ENCODE results near the gene CTDP1. TPM values are rescaled to one million over a fixed set of nuclear protein-coding genes. Genes with fewer than 3 reads are reported as not detected.

The CTDP1 gene
- total RNA-seq, 4 donors from 2014 or later = 20.7 to 36.2 (median 25.8) TPM

DNA sequence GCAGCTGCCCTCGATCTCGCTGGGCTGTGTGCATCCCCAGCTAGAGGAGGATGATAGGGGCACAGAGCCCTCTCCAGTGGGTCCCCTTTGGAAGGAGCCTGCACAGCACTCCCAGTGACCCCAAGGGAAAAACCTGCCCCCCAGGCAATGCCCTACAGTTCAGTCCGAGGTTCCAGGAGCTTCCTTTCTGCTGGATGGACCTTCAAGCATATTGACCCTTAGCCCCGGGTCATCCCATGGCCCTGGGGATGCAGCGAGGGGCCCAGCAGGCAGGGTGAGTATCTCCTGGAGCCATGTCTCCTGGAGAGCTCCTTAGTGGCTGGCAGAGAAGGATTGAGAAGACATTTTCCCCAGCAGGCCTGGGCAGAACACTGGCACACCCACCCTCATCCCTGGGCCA, 45.4 kb upstream of the CTDP1 start:
- H3K36me3 ChIP-seq = no peaks in the 10 kb centered on the region
- no peaks in the 10 kb centered on the region for H3K9me3 ChIP-seq
- H3K4me1 ChIP-seq = no peaks in the 10 kb centered on the region
- H3K27ac ChIP-seq = no peak overlapping the region
- no peak overlapping the region for H3K4me3 ChIP-seq
- H3K27me3 ChIP-seq = peaks cover 0 to 6% of the 10 kb centered on the region in 2 donors
- TF ChIP-seq POLR2A (IDR thresholded peaks at IDR 0.05) = no peak
- TF ChIP-seq, protein P1, sequence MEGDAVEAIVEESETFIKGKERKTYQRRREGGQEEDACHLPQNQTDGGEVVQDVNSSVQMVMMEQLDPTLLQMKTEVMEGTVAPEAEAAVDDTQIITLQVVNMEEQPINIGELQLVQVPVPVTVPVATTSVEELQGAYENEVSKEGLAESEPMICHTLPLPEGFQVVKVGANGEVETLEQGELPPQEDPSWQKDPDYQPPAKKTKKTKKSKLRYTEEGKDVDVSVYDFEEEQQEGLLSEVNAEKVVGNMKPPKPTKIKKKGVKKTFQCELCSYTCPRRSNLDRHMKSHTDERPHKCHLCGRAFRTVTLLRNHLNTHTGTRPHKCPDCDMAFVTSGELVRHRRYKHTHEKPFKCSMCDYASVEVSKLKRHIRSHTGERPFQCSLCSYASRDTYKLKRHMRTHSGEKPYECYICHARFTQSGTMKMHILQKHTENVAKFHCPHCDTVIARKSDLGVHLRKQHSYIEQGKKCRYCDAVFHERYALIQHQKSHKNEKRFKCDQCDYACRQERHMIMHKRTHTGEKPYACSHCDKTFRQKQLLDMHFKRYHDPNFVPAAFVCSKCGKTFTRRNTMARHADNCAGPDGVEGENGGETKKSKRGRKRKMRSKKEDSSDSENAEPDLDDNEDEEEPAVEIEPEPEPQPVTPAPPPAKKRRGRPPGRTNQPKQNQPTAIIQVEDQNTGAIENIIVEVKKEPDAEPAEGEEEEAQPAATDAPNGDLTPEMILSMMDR (IDR thresholded peaks at IDR 0.05) = no peak
- no peak for DNase-seq

DNA sequence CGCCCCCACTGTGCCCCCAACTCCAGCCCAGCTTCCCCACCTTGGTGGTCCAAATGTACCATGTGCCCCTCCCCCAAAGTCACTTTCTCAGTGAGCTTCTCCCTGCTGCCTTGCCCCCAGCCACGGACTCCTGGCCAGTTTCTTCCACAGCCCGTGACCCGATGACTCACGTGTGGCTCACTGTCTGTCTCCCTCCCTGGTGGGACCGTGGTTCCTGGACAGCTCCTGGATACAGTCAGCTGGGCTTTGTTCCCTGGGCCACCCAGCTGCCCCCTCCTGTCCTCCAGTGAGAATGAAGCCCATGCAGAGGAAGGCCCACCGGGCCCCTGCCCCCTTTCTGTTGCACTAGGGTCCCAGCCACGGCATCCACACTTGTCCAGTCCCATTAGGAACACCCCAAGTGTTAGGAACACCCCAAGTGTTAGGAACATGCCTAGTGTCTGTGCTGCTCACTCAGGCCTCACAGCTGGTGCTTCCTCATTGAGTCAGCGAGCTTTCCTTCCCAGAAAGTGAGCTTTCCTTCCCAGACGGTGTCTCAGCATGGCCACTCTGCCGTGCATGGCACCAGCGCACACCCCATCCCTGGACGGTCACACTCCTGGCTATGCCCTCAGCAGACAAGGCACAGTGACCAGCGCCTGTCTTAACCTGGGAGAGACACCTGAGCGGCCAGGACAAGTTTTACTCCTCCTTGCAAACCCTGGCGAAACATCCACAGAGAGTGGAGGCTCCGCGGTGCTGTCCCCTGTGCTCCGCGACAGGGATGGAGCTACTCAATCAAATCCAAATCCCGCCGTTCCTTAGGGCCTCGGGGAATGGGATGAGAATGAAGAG, 44.8 kb upstream of the CTDP1 start:
- TF ChIP-seq, protein P1 (IDR thresholded peaks at IDR 0.05) = no peak
- TF ChIP-seq POLR2A (IDR thresholded peaks at IDR 0.05) = no peak
- Histone ChIP-seq H3K4me3 (no peak overlapping the region), H3K9me3 (no peaks in the 10 kb centered on the region), H3K36me3 (no peaks in the 10 kb centered on the region), H3K27me3 (peaks cover 0 to 6% of the 10 kb centered on the region in 2 donors), H3K4me1 (no peaks in the 10 kb centered on the region), H3K27ac (no peak overlapping the region)
- DNase-seq = no peak

DNA sequence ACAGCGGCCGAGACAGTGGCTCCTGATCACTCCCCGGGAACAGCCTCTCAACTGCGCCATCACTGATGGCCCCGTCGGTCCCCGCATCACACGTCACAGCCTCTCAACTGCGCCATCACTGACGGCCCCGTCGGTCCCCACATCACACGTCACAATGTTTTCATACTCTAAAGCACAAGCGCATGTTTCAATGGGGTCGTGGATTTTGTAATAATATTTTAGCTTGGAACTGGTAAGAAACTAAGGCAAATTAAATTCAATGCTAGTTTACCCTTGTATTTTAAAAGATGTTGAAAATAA, 44.2 kb upstream of the CTDP1 start:
- Histone ChIP-seq H3K4me1 (no peaks in the 10 kb centered on the region), H3K9me3 (no peaks in the 10 kb centered on the region), H3K36me3 (no peaks in the 10 kb centered on the region), H3K4me3 (no peak overlapping the region), H3K27me3 (peaks cover 0 to 6% of the 10 kb centered on the region in 2 donors), H3K27ac (no peak overlapping the region)
- TF ChIP-seq, protein P1 (IDR thresholded peaks at IDR 0.05) = no peak
- TF ChIP-seq POLR2A (IDR thresholded peaks at IDR 0.05) = no peak
- DNase-seq = no peak

DNA sequence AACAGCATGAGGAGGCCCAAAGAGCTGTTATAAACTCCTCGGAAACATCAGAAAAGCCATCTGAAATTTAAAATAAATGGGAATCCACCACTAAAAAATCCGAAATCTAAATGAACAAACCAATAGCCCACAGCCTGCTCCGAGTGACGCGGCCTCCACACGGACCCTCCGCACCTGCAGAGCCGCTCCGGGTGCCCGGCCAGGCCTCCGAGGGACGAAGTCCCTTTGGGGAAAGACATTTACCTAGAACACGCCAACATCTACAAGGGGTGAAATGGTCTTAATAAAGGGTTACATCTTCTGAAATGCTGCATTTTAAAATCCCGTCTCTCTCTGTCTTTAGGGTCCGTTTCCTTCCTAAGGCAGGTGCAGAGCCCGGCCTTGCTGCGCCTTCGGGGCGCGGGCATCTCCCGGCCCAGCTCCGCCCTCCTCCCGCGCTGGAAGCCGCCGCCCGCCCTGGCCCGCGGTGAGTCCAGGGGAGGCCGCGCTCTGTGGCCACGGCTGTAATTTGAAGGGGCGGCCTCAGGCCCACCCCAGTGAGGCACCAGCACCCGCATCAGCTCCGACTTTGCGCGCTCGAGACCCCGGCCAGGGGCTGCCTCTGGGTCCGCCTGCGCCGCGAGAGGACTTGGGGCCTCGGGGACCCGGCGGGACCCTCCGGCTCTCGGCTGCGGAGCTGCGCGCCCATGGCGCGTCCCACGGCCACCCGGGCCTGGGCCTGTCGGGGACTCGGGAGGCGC, 42.3 kb upstream of the CTDP1 start:
- Histone ChIP-seq H3K9me3 (no peaks in the 10 kb centered on the region), H3K4me1 (no peaks in the 10 kb centered on the region), H3K27me3 (peaks cover 0 to 6% of the 10 kb centered on the region in 2 donors), H3K36me3 (no peaks in the 10 kb centered on the region), H3K27ac (no peak overlapping the region), H3K4me3 (no peak overlapping the region)
- no peak for DNase-seq
- TF ChIP-seq, protein P1 (IDR thresholded peaks at IDR 0.05) = no peak
- no peak for TF ChIP-seq POLR2A (IDR thresholded peaks at IDR 0.05)

DNA sequence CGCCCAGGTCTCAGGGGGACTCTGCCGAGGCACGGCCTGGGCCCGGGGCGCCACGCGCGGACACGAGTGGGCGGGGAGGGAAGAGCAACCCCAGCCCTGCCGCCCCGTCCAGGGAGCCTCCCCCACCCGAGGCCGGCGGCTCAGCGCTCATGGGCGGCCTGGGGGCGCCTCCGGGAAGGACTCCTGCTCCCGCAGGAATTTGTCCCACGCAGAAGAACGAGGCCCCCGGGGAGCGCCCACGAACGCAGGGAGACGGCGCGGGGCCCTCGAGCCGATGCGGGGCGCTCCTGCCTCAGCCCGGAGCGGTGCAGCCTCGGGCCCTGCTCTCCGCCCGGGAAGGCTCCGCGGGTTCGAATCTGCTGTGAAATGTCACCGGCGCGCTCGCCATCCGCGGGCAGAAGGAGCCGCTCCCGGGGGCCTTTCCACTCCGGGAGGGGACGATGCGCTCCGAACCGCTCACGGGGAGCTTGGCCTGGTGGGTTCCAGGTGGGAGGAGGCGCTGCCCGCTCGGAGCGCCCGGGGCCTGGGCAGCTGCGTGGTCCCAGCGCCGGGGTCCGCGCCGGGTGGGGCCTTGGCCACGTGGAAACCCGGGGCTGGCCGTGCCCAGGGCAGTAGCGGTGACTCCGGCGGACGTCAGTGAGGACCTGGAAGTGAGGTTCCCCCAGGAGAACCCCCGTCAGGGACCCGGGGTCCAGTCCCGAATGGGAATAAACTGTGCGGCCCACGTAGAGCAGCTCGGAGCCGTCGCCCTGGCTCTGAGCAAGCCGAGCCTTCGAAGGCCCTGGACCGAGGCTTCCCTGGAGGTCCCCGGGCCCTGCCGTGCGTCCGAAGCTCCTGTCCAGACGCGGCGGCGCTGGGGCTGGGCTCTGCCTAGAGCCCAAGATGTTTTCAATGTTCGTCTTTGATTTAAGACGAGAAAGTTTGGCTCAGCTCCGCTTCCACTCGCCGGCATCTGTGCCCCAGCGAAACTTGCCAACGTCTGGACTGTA, 41.4 kb upstream of the CTDP1 start:
- no peak for TF ChIP-seq POLR2A (IDR thresholded peaks at IDR 0.05)
- TF ChIP-seq, protein P1 (IDR thresholded peaks at IDR 0.05) = no peak
- DNase-seq = no peak
- no peak overlapping the region for H3K27ac ChIP-seq
- H3K36me3 ChIP-seq = no peaks in the 10 kb centered on the region
- H3K9me3 ChIP-seq = no peaks in the 10 kb centered on the region
- peaks cover 0 to 2% (median 0%) of the 10 kb centered on the region in 4 donors for H3K4me1 ChIP-seq
- no peak overlapping the region for H3K4me3 ChIP-seq
- H3K27me3 ChIP-seq = peaks cover 0 to 6% of the 10 kb centered on the region in 2 donors
